ENCODE measurements around the gene FGFBP2. TPM values are rescaled to one million over a fixed set of nuclear protein-coding genes. Genes with fewer than 3 reads are reported as not detected.

The FGFBP2 gene
- polyA plus RNA-seq, 3 donors = 0.61 to 1.1 TPM; not detected in 1

- no CpG with 5 or more reads among the region's 2 CpGs for WGBS (ENCODE audit: insufficient coverage)
- no peak overlapping the region for H3K4me3 Mint-ChIP-seq
These were observed 49.4 kb downstream of the FGFBP2 start for GRCh38 chr4:15913631-15913970.

DNA sequence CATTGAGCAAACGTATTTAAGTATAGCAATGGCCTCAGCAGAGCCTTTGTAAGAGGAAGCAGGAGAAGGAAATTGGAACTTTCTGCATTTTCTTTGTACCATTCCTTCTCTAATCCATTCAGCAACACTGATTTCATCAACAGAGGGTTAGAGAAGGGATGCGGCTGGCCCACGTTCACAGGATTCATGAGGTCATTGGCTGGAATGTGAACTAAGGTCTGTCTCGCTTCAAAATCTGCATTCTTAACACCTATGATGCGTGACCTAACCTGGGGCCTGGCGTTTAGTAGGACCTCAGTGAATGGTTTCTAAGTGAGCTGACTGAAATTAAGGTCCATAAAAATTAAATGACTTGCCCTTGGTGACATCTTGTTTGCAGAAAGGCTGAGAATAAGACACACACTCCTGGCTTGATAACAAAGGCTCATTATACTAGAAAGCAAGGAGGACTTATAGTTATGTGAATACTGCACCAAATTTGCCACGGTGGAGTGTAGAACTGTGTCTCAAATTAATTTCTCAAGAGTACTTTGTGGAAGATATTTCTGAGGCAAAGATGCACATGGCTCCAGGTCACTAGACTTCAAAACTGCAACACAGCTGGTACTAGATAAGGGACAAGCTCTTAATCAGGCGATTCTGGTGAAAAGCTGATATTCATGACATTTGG is 49.9 kb downstream of the FGFBP2 start:
- peaks cover 0 to 9% (median 5%) of the 10 kb centered on the region in 7 donors for H3K9me3 Mint-ChIP-seq
- no peak overlapping the region for H3K4me2 ChIP-seq (replicated peaks; ENCODE audit: extremely low read depth, low read length, poor library complexity, severe bottlenecking)
- no peaks in the 10 kb centered on the region for H4K20me1 ChIP-seq (ENCODE audit: insufficient read depth, low read length)
- peaks cover 2 to 3% (median 3%) of the 10 kb centered on the region in 3 donors for H3K27me3 Mint-ChIP-seq (ENCODE audit: low read depth in 3 of 3)
- H3K9ac ChIP-seq (ENCODE audit: insufficient read depth, low read length, poor library complexity, severe bottlenecking) = no peak overlapping the region
- H3K79me2 ChIP-seq (ENCODE audit: insufficient read depth, low read length) = no peaks in the 10 kb centered on the region
- peaks cover 0 to 5% of the 10 kb centered on the region in 2 donors for H3K9me3 ChIP-seq (replicated peaks in 1 of 2; ENCODE audit: control insufficient read depth in 1 of 2, insufficient read depth in 1 of 2, low read length in 2 of 2)
- no peaks in the 10 kb centered on the region for H3K36me3 ChIP-seq (replicated peaks in 1 of 2; ENCODE audit: control insufficient read depth in 1 of 2, insufficient read depth in 2 of 2, low read length in 2 of 2)
- H3K4me3 ChIP-seq (replicated peaks in 1 of 3; ENCODE audit: low read depth in 2 of 3, low read length in 3 of 3) = no peak overlapping the region
- DNase-seq = no peak
- H3K36me3 Mint-ChIP-seq = no peaks in the 10 kb centered on the region
- peaks cover 0 to 2% of the 10 kb centered on the region in 2 donors for H3K27me3 ChIP-seq (ENCODE audit: control insufficient read depth in 2 of 2, insufficient read depth in 2 of 2, low read length in 2 of 2)
- no CpG with 5 or more reads among the region's 8 CpGs for WGBS (ENCODE audit: insufficient coverage)
- no peak overlapping the region for H3K27ac Mint-ChIP-seq
- intact Hi-C loops (cut with micrococcal nuclease) = no loop called here
- TF ChIP-seq, protein P1, sequence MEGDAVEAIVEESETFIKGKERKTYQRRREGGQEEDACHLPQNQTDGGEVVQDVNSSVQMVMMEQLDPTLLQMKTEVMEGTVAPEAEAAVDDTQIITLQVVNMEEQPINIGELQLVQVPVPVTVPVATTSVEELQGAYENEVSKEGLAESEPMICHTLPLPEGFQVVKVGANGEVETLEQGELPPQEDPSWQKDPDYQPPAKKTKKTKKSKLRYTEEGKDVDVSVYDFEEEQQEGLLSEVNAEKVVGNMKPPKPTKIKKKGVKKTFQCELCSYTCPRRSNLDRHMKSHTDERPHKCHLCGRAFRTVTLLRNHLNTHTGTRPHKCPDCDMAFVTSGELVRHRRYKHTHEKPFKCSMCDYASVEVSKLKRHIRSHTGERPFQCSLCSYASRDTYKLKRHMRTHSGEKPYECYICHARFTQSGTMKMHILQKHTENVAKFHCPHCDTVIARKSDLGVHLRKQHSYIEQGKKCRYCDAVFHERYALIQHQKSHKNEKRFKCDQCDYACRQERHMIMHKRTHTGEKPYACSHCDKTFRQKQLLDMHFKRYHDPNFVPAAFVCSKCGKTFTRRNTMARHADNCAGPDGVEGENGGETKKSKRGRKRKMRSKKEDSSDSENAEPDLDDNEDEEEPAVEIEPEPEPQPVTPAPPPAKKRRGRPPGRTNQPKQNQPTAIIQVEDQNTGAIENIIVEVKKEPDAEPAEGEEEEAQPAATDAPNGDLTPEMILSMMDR (IDR thresholded peaks at IDR 0.05) = no peak
- no peak overlapping the region for H3K27ac ChIP-seq (ENCODE audit: low read depth in 1 of 2, low read length in 2 of 2)
- no peak overlapping the region for H3K4me3 Mint-ChIP-seq
- H2AFZ ChIP-seq (ENCODE audit: insufficient read depth, low read depth, low read length, poor library complexity, severe bottlenecking) = no peak overlapping the region
- H3K4me1 Mint-ChIP-seq = peaks cover 2% of the 10 kb centered on the region
- no peaks in the 10 kb centered on the region for H3K4me1 ChIP-seq (ENCODE audit: control insufficient read depth in 1 of 2, insufficient read depth in 2 of 2, low read length in 2 of 2)

More at GRCh38 chr4:15913631-15913970, 49.4 kb downstream of the FGFBP2 start:
- H3K4me2 ChIP-seq (replicated peaks; ENCODE audit: extremely low read depth, low read length, poor library complexity, severe bottlenecking) = no peak overlapping the region
- peaks cover 2% of the 10 kb centered on the region for H3K4me1 Mint-ChIP-seq
- no peak overlapping the region for H3K27ac Mint-ChIP-seq
- H3K36me3 Mint-ChIP-seq = no peaks in the 10 kb centered on the region
- intact Hi-C loops (cut with micrococcal nuclease) = no loop called here
- no peaks in the 10 kb centered on the region for H4K20me1 ChIP-seq (ENCODE audit: insufficient read depth, low read length)
- H3K27me3 Mint-ChIP-seq (ENCODE audit: low read depth in 3 of 3) = peaks cover 2 to 3% (median 3%) of the 10 kb centered on the region in 3 donors
- no peaks in the 10 kb centered on the region for H3K4me1 ChIP-seq (ENCODE audit: control insufficient read depth in 1 of 2, insufficient read depth in 2 of 2, low read length in 2 of 2)
- no peaks in the 10 kb centered on the region for H3K79me2 ChIP-seq (ENCODE audit: insufficient read depth, low read length)
- H3K36me3 ChIP-seq (replicated peaks in 1 of 2; ENCODE audit: control insufficient read depth in 1 of 2, insufficient read depth in 2 of 2, low read length in 2 of 2) = no peaks in the 10 kb centered on the region
- H3K27me3 ChIP-seq (ENCODE audit: control insufficient read depth in 2 of 2, insufficient read depth in 2 of 2, low read length in 2 of 2) = peaks cover 0 to 2% of the 10 kb centered on the region in 2 donors
- H3K9ac ChIP-seq (ENCODE audit: insufficient read depth, low read length, poor library complexity, severe bottlenecking) = no peak overlapping the region
- peaks cover 0 to 5% of the 10 kb centered on the region in 2 donors for H3K9me3 ChIP-seq (replicated peaks in 1 of 2; ENCODE audit: control insufficient read depth in 1 of 2, insufficient read depth in 1 of 2, low read length in 2 of 2)
- H3K4me3 ChIP-seq (replicated peaks in 1 of 3; ENCODE audit: low read depth in 2 of 3, low read length in 3 of 3) = no peak overlapping the region
- DNase-seq = no peak
- no peak overlapping the region for H3K27ac ChIP-seq (ENCODE audit: low read depth in 1 of 2, low read length in 2 of 2)
- peaks cover 3 to 9% (median 5%) of the 10 kb centered on the region in 7 donors for H3K9me3 Mint-ChIP-seq
- TF ChIP-seq, protein P1 (IDR thresholded peaks at IDR 0.05) = no peak
- no peak overlapping the region for H2AFZ ChIP-seq (ENCODE audit: insufficient read depth, low read depth, low read length, poor library complexity, severe bottlenecking)

Measured in CD14-positive monocyte (primary cell).